Measurements from ENCODE around the gene SAMD1. TPM values are rescaled to one million over a fixed set of nuclear protein-coding genes. Genes with fewer than 3 reads are reported as not detected.

The SAMD1 gene
- total and polyA plus RNA-seq, 2 experiments from 2014 or later: 32.2 to 69.0 TPM

DNA sequence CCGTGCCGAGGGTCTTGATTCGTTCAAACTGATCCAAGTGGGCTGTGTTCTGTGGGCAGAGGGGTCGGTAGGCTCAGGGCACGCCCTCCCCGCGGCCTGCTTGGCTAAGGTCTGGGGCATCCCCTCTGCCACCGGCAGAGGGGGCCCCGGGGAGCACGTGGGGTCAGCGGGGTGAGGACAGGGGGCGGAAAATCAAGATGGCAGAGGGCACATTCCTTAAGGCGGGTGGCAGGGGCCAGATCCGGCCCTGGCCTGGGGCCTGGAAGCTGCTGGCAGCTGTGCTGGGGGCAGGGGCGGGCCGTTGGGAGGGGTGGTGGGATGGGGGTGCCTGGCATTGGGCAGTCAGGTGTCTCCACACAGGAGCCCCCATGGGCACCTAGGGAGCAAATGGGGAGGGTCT is 16.3 kb upstream of the SAMD1 start:
- Mint-ChIP-seq H3K27ac (no peak overlapping the region; the same call in 1 of the 2 replicates), H3K4me1 (peaks cover 4% of the 10 kb centered on the region), H3K4me3 (no peak overlapping the region), H3K9me3 (no peaks in the 10 kb centered on the region), H3K27me3 (ENCODE audit: insufficient read depth, low read depth, poor library complexity) (peaks cover 2% of the 10 kb centered on the region), H3K36me3 (ENCODE audit: low read depth) (no peaks in the 10 kb centered on the region; the same call in 2 of the 3 replicates)
- H4K20me1 ChIP-seq (replicated peaks; ENCODE audit: insufficient read depth): no peaks in the 10 kb centered on the region; the same call in 1 of the 2 replicates
- TF ChIP-seq STAT1 (IDR thresholded peaks at IDR 0.05; ENCODE audit: unreplicated experiment): no peak
- TF ChIP-seq, protein P1, sequence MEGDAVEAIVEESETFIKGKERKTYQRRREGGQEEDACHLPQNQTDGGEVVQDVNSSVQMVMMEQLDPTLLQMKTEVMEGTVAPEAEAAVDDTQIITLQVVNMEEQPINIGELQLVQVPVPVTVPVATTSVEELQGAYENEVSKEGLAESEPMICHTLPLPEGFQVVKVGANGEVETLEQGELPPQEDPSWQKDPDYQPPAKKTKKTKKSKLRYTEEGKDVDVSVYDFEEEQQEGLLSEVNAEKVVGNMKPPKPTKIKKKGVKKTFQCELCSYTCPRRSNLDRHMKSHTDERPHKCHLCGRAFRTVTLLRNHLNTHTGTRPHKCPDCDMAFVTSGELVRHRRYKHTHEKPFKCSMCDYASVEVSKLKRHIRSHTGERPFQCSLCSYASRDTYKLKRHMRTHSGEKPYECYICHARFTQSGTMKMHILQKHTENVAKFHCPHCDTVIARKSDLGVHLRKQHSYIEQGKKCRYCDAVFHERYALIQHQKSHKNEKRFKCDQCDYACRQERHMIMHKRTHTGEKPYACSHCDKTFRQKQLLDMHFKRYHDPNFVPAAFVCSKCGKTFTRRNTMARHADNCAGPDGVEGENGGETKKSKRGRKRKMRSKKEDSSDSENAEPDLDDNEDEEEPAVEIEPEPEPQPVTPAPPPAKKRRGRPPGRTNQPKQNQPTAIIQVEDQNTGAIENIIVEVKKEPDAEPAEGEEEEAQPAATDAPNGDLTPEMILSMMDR (conservative IDR thresholded peaks at IDR 0.05; ENCODE audit: low read depth in 2 of 2): peak; percentile 14 to 22; a peak in 2 of 4 replicates
- TF ChIP-seq, protein P2, sequence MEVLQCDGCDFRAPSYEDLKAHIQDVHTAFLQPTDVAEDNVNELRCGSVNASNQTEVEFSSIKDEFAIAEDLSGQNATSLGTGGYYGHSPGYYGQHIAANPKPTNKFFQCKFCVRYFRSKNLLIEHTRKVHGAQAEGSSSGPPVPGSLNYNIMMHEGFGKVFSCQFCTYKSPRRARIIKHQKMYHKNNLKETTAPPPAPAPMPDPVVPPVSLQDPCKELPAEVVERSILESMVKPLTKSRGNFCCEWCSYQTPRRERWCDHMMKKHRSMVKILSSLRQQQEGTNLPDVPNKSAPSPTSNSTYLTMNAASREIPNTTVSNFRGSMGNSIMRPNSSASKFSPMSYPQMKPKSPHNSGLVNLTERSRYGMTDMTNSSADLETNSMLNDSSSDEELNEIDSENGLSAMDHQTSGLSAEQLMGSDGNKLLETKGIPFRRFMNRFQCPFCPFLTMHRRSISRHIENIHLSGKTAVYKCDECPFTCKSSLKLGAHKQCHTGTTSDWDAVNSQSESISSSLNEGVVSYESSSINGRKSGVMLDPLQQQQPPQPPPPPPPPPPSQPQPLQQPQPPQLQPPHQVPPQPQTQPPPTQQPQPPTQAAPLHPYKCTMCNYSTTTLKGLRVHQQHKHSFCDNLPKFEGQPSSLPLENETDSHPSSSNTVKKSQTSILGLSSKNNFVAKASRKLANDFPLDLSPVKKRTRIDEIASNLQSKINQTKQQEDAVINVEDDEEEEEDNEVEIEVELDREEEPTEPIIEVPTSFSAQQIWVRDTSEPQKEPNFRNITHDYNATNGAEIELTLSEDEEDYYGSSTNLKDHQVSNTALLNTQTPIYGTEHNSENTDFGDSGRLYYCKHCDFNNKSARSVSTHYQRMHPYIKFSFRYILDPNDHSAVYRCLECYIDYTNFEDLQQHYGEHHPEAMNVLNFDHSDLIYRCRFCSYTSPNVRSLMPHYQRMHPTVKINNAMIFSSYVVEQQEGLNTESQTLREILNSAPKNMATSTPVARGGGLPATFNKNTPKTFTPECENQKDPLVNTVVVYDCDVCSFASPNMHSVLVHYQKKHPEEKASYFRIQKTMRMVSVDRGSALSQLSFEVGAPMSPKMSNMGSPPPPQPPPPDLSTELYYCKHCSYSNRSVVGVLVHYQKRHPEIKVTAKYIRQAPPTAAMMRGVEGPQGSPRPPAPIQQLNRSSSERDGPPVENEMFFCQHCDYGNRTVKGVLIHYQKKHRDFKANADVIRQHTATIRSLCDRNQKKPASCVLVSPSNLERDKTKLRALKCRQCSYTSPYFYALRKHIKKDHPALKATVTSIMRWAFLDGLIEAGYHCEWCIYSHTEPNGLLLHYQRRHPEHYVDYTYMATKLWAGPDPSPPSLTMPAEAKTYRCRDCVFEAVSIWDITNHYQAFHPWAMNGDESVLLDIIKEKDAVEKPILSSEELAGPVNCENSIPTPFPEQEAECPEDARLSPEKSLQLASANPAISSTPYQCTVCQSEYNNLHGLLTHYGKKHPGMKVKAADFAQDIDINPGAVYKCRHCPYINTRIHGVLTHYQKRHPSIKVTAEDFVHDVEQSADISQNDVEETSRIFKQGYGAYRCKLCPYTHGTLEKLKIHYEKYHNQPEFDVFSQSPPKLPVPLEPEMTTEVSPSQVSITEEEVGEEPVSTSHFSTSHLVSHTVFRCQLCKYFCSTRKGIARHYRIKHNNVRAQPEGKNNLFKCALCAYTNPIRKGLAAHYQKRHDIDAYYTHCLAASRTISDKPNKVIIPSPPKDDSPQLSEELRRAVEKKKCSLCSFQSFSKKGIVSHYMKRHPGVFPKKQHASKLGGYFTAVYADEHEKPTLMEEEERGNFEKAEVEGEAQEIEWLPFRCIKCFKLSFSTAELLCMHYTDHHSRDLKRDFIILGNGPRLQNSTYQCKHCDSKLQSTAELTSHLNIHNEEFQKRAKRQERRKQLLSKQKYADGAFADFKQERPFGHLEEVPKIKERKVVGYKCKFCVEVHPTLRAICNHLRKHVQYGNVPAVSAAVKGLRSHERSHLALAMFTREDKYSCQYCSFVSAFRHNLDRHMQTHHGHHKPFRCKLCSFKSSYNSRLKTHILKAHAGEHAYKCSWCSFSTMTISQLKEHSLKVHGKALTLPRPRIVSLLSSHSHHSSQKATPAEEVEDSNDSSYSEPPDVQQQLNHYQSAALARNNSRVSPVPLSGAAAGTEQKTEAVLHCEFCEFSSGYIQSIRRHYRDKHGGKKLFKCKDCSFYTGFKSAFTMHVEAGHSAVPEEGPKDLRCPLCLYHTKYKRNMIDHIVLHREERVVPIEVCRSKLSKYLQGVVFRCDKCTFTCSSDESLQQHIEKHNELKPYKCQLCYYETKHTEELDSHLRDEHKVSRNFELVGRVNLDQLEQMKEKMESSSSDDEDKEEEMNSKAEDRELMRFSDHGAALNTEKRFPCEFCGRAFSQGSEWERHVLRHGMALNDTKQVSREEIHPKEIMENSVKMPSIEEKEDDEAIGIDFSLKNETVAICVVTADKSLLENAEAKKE (CRISPR knock-in tag; IDR thresholded peaks at IDR 0.05): no peak
- TF ChIP-seq EZH2phosphoT487 (IDR thresholded peaks at IDR 0.05; ENCODE audit: unreplicated experiment): no peak
- TF ChIP-seq, protein P3, sequence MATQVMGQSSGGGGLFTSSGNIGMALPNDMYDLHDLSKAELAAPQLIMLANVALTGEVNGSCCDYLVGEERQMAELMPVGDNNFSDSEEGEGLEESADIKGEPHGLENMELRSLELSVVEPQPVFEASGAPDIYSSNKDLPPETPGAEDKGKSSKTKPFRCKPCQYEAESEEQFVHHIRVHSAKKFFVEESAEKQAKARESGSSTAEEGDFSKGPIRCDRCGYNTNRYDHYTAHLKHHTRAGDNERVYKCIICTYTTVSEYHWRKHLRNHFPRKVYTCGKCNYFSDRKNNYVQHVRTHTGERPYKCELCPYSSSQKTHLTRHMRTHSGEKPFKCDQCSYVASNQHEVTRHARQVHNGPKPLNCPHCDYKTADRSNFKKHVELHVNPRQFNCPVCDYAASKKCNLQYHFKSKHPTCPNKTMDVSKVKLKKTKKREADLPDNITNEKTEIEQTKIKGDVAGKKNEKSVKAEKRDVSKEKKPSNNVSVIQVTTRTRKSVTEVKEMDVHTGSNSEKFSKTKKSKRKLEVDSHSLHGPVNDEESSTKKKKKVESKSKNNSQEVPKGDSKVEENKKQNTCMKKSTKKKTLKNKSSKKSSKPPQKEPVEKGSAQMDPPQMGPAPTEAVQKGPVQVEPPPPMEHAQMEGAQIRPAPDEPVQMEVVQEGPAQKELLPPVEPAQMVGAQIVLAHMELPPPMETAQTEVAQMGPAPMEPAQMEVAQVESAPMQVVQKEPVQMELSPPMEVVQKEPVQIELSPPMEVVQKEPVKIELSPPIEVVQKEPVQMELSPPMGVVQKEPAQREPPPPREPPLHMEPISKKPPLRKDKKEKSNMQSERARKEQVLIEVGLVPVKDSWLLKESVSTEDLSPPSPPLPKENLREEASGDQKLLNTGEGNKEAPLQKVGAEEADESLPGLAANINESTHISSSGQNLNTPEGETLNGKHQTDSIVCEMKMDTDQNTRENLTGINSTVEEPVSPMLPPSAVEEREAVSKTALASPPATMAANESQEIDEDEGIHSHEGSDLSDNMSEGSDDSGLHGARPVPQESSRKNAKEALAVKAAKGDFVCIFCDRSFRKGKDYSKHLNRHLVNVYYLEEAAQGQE (IDR thresholded peaks at IDR 0.05; ENCODE audit: unreplicated experiment): no peak
- no peak for TF ChIP-seq JUNB (IDR thresholded peaks at IDR 0.05; ENCODE audit: unreplicated experiment)
- no peak for TF ChIP-seq ZNF114 (CRISPR knock-in tag; IDR thresholded peaks at IDR 0.05)
- TF ChIP-seq POLR2AphosphoS5 (IDR thresholded peaks at IDR 0.05; ENCODE audit: low read depth): no peak
- H3K27me3 ChIP-seq (ENCODE audit: insufficient read depth): no peaks in the 10 kb centered on the region
- H3K36me3 ChIP-seq (ENCODE audit: insufficient read depth): no peaks in the 10 kb centered on the region
- H3K4me3 ChIP-seq: no peak overlapping the region
- DNase-seq (ENCODE audit: low spot score) (peak; percentile 24), ATAC-seq (peak; percentile 52)
- no peak overlapping the region for H2AFZ ChIP-seq
- no peak overlapping the region for H3K27ac ChIP-seq (ENCODE audit: low read depth)
- H3K4me1 ChIP-seq (ENCODE audit: insufficient read depth): peaks cover 5% of the 10 kb centered on the region; the same call in 1 of the 2 replicates
- H3K79me2 ChIP-seq (replicated peaks; ENCODE audit: insufficient read depth): no peaks in the 10 kb centered on the region
- H3K9me2 ChIP-seq (ENCODE audit: insufficient read depth): no peaks in the 10 kb centered on the region
- H3F3A ChIP-seq (replicated peaks; ENCODE audit: low read depth): no peaks in the 10 kb centered on the region; the same call in 1 of the 2 replicates
- no peak overlapping the region for H3K4me2 ChIP-seq
